Measurements from ENCODE around the gene LCMT1. TPM values are rescaled to one million over a fixed set of nuclear protein-coding genes. Genes with fewer than 3 reads are reported as not detected.
A peak's percentile ranks its signal among the peaks of the same experiment; 100 is the strongest.

Gene LCMT1
- total and polyA plus RNA-seq, 2 of the 13 experiments (the other 11 are each of a cell fraction or from before 2014, with no cell fraction given): 41.2 to 48.7 TPM

DNA sequence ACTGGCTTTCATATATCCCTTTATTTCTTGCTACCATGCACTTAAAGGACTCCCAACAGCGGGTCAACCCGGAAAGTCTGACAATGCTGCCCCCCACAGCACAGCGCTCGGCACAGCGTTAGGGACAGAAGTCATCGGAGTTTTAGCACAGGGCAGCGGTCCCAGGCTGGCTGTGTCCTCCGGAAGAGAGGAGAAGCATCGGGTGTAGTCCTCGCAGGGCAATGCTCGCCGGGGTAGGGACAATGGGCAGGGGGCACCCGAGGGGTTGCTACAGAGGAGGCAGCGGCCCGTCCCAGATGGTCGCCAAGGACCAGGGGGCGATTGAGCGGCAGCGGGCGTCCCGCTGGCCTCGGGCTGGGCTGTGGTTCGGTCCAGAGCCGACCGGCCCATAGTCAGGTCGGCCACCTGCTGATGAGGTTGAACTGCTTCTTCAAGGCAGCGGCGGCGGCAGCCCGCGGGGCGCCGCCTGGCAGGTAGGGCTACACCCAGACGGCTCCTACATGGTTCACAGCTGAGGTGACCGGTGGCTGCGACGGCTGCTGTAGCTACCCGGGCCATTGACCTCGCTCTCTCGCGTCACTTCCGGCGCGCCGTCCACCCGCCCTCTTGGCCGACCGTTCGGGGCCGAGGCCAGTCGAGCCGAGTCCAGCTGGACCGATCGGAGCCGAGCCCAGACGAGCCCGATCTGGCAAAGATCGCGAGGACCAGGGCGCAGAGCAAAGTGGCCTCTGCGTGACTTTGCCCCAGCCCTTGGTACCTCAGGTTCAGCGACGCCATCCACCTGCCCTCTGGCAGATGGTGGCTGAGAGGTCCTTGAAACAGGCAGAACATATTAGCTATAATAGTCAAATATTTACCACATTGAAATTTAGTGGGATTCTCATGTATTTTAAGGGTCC, 4.7 kb upstream of the LCMT1 start (continued):
- TF ChIP-seq CREM (IDR thresholded peaks at IDR 0.05) (peak; percentile 97), CREM (CRISPR knock-in tag; IDR thresholded peaks at IDR 0.05) (peak; percentile 82), ZNF484 (CRISPR knock-in tag; IDR thresholded peaks at IDR 0.05; ENCODE audit: borderline replicate concordance, low read depth) (0 out of 2 replicates have a peak, but pooled peaks have one; percentile 77), RERE (CRISPR knock-in tag; IDR thresholded peaks at IDR 0.05; ENCODE audit: low read depth) (peak; percentile 53; the same call in 1 of the 2 replicates), ZNF205 (CRISPR knock-in tag; IDR thresholded peaks at IDR 0.05) (peak; percentile 71; the same call in 1 of the 2 replicates), SRF (IDR thresholded peaks at IDR 0.05; ENCODE audit: low read depth, low read length) (peak; percentile 65), ZNF142 (CRISPR knock-in tag; IDR thresholded peaks at IDR 0.05) (peak; percentile 87), RFX1 (IDR thresholded peaks at IDR 0.05) (no peak), AGO2 (optimal IDR thresholded peaks at IDR 0.05; ENCODE audit: low read depth, low read length) (peak; percentile 78), RBAK (CRISPR knock-in tag; IDR thresholded peaks at IDR 0.05) (no peak; the same call in 1 of the 2 replicates), TRIM24 (CRISPR knock-in tag; IDR thresholded peaks at IDR 0.05) (no peak)
- TF ChIP-seq, protein P1, sequence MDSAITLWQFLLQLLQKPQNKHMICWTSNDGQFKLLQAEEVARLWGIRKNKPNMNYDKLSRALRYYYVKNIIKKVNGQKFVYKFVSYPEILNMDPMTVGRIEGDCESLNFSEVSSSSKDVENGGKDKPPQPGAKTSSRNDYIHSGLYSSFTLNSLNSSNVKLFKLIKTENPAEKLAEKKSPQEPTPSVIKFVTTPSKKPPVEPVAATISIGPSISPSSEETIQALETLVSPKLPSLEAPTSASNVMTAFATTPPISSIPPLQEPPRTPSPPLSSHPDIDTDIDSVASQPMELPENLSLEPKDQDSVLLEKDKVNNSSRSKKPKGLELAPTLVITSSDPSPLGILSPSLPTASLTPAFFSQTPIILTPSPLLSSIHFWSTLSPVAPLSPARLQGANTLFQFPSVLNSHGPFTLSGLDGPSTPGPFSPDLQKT (CRISPR knock-in tag; IDR thresholded peaks at IDR 0.05; ENCODE audit: borderline replicate concordance): peak; percentile 51; the same call in 1 of the 2 replicates
- TF ChIP-seq, protein P2, sequence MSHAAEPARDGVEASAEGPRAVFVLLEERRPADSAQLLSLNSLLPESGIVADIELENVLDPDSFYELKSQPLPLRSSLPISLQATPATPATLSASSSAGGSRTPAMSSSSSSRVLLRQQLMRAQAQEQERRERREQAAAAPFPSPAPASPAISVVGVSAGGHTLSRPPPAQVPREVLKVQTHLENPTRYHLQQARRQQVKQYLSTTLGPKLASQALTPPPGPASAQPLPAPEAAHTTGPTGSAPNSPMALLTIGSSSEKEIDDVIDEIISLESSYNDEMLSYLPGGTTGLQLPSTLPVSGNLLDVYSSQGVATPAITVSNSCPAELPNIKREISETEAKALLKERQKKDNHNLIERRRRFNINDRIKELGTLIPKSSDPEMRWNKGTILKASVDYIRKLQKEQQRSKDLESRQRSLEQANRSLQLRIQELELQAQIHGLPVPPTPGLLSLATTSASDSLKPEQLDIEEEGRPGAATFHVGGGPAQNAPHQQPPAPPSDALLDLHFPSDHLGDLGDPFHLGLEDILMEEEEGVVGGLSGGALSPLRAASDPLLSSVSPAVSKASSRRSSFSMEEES (CRISPR knock-in tag; IDR thresholded peaks at IDR 0.05): peak; percentile 17; the same call in 1 of the 2 replicates
